Measurements from ENCODE around the gene SPP1.

SPP1 gene

DNA sequence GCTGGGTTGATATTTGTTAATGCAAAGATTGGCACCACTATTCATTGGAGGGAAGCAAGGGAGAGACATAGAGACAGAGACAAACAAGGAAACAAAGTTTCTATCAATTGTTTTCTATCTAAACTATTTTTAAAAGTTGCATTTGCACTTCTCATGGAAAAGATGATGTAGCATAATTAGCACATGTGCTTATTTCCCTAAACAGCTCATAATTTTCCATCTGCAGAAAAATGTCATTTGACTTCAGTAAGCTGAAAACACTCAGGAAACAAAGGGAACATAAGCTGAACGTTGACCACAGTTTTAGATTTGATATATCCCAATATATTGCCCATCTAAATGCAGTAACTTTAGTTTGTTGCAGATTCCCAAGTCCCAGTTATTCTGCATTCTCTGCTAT, 18.5 kb upstream of the SPP1 start:
- DNase-seq = no peak

DNA sequence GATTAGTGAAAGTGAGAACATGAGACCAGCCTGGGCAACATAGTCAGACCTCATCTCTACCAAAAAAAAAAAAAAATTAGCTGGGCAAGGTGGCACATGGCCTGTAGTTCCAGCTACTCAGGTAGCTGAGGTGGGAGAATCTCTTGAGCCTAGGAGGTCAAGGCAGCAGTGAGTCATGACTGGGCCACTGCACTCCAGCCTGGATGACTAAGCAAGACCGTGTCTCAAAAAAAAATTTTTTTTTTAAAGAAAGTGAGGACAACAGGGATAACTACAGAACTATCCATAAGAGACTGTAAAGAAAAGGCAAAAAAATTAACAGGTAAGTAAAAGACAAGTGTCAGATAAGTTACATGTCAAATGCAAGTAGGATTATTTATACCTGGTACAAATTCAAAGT, 13.5 kb upstream of the SPP1 start:
- no peak for DNase-seq

DNA sequence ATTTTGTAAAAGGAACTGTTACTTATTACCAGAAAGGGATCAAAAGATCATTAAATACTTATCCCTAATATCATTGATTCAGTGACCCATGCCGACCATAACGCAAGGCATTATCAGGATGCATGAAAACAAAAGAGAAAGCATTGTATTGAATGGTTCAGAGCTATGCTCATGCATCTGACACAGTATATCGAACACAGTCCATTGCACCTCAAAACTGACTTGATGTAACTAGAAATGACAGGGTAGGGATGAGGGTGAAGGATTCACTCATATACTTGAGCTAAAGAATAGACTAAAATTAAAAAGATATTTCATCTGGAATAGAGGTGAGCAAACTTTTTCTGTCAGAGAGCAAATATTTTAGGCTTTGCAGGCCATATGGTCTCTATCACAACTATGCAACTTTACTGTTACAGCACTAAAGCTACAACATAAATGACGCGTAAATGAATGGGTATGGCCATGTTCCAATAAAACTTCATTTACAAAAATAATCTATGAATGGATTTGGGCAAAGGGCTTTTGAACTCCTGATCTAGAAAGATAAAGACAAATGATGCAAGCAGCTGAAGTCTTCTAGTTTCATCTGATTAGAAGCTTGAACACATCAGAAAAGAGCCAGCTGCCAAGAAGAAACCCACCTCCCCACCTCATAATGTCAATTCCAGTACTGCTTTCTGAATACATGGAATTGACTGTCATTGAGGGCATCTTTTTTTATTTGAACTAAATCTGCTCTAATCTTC, 12.9 kb upstream of the SPP1 start:
- DNase-seq = no peak

DNA sequence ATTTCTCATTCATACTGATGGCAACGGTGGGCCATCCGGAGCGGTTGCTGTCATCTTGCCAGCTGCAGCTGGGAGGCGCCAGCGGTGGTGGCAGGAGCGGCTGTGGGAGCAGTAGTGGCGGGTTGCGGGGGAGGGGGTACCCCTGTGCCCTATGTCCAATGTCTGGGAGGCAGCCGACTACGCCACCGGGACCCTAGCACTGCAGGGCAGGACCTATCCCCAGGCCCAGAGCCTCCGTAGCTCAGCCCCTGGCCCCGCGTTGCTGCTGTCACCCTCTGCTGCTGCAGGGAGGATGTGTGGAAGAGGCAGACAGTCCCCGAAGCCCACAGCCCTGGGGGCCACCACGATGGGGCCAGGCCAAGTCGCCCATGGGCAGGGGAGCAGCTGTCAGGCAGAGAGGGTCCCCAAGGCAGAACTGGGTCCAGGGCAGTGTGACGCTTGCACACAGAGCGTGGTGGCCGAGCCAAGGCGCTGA, 10.0 kb upstream of the SPP1 start:
- no peak for DNase-seq

DNA sequence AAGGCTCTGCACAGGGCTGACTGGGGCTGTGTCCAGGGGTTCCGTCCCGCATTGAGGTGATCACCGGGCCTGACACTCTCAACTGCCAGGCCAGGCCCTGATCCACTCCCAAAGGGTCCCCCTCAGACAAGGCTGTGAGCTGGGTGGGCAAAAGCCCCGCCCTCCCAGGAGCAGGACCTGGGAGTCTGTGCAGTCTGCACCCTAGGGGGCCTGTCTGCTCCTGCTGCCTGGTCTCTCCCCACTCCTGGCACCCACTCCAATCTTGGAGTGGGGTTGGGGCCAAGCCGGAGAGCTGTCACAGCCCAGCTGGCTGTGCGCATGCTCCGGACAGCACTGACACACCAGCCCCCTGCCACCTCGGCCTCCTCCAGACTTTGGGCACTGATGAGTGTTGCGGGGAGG, 9.4 kb upstream of the SPP1 start:
- DNase-seq = no peak

DNA sequence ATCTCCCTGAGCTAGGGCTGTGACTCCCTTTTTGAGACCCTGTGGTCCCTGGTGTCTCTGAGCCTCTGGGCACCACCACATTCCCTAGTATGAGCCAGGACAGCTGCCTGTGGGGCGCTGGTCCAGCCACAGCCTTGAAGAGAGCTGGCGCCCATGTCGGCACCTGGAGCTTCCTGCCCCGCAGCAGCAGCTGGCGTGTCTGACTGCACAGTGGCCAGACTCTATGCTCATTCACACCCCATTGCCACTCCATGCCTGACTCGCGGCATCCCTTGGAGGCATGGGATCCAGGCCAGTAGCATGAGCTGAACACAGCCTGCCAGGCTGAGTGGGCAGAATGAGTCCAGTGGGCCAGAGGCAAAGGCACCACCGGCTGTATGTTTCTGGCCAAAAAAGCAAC, 8.3 kb upstream of the SPP1 start:
- DNase-seq = no peak

DNA sequence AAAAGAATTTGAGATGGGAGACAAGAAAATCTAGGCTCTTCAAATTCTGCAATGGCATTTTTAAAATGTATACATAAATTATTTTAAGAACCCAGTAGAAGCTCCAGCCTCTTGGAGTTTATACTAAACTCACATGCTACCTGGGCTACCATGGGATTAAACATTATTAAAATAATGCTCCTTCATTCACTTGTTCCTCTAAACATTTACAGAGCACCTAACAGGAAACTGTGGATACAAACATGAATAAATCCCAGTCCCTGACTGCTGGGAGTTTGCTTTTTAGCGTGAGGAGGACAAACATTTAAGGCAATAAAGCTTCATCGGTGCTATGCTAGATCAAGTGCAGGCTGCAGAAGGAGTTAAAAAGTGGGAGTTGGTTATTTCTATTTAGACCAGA, 5.4 kb upstream of the SPP1 start:
- no peak for DNase-seq

DNA sequence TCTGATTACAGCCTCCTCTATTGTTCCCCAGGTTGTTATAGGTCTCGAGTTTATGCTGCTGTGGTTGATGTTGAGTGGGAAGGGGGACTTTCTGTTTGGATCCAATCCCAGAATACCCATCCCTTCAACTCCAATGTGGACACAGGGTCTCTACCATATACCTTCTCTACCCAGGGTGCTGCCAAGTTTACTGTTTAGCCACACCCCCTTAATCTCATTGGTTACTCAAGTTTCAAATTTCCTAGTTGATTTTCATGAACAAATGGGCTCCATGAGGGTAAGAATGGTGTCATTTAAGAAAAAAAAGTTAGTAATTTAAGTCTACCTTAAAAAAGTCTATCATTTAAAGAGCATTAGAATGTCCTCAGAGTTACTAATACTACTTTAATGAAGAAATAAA, 3.6 kb upstream of the SPP1 start:
- no peak for DNase-seq

DNA sequence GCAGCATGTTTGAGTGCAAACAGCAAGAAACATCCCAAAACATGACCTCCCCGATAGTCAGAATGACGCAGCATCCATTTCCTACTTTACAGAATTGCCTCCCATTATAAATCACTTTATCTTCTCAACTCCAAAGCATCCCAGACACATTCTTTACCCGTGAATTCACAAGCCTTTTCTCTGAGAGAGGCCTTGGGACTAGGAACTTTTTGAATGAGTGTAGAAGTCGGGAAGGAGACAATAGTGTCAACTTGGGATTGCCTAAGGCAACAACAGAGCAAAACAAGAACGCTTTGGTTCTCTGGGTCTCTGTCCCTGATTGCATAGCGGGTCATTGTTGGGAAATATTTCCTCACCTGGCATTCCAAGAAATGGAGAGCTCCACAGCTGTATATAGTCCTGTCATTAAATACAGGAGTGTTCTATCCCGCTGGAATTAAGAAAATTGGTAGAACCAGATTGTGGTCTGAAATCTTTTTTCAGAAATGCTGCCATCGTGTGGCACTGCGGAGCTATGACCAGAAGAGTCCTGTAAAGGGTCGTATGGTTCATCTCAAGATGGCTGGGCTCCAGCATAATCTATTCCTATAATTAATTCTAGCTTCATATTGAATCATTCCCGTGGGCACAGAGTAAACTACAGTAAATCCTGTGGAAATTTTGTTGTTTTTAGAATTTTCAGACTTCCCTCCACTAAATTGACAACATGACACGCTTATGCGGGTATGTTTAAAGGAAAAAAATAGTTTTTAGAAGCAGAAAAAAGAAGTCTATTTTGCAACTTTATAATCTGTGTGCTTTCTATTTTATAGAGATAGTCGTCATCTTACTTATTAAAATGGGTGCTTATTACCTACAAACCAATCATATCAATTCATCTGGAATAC, 2.0 kb upstream of the SPP1 start:
- DNase-seq = peak in 2 of 6 experiments; percentile 7 to 33

DNA sequence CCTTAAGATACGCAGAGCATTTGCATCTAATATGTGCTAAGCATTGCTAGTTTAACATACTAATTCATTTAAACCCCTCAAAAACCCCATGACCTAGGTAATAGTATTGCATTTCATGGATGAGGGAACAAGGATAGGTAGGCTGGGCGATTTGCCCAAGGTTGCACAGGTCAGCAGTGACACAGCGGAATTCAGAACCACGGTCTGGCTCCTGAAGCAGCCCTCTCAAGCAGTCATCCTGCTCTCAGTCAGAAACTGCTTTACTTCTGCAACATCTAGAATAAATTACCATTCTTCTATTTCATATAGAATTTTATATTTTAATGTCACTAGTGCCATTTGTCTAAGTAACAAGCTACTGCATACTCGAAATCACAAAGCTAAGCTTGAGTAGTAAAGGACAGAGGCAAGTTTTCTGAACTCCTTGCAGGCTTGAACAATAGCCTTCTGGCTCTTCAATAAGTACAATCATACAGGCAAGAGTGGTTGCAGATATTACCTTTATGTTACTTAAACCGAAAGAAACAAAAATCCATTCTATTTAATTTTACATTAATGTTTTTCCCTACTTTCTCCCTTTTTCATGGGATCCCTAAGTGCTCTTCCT, 555 bp upstream of the SPP1 start:
- no peak for DNase-seq

DNA sequence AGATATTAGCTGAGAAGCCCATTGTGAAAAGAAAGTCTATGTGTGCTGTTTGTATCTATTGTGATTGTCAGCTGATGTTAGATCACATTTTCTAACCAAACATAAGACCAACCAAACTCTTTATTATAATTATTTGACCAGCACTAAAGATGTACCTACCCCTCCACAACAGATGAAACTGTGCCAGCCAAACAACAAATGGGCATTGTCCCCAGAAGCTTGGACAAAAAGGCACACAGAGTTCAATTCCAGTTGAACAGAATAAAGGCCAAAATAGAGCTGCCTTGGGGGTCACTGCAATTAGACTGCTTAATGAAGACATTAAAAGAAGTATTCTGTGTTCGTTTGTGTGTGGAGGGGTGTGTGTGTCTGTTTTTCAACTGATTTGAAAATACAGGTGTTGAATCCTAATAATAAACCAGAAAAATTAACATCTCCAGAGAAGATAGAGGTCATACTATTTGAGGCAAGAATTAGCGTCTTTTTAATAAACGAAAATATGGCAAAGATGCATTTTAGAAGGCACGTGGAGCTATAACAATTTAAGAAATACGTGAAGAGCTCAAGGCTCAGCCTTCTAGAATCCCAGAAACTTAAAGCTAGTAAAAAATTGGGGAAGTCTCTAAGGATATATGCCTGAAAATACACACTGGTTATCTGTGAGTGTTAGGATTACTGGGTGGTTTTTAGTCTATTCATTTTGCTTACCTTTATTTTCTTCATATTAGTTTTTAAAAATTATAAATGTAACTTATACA, 2.2 kb downstream of the SPP1 start:
- no peak for DNase-seq

DNA sequence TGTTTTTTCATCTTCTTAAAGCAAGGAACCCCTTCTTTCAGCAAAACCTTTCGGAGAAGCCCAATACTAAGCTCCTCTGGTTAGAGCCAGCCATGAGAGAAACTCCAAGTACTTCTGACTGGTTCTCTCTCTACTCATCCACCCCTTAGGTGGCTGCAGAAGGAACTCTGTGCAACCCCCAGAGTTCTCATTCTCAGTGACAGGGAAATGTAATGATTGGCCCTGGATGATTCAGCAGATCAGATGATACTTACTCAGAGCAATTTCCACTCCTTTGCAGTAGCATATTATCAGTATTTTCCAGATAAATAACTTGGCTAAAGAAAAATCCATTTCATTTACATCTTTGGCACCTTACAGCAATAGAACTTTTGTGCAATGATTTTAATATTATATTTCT, 3.2 kb downstream of the SPP1 start:
- DNase-seq = no peak

DNA sequence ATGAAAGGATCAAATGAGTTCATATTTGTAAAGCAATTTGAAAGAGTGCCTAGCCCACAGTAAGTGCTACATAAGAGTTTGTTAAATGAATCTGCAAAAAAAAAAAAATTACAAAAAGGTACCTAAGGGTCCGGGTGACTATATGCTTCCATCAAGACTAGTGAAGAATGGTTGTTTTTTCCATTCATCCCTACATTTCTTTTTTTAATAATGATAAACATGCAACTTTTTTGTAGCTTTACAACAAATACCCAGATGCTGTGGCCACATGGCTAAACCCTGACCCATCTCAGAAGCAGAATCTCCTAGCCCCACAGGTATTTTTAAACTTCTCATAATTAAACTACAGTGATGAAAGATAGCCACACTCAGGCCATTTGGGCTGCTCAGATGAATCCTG, 4.3 kb downstream of the SPP1 start:
- no peak for DNase-seq

DNA sequence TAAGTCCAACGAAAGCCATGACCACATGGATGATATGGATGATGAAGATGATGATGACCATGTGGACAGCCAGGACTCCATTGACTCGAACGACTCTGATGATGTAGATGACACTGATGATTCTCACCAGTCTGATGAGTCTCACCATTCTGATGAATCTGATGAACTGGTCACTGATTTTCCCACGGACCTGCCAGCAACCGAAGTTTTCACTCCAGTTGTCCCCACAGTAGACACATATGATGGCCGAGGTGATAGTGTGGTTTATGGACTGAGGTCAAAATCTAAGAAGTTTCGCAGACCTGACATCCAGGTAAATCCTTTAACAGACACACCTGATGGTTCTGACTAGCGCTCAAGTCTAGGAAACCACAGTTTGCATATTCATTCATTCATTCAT, 6.0 kb downstream of the SPP1 start:
- DNase-seq = no peak

DNA sequence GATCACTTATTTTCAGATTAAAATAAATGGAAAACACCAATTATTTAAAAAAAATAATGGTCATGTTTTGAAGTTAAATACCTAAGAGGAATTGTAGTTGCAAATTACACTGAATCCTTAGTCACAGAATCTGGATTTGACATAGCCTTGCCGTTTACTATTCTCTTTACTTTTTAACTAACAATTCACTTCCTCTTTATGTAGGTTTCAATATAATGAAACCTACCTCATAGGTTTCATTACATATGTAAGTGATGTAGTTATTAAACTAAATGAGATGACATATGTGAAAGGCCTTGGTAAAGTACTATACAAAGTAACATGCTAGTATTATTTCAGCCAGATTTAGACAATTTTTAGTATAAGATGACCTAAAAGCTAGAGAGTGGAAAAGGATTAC, 6.5 kb downstream of the SPP1 start:
- no peak for DNase-seq

DNA sequence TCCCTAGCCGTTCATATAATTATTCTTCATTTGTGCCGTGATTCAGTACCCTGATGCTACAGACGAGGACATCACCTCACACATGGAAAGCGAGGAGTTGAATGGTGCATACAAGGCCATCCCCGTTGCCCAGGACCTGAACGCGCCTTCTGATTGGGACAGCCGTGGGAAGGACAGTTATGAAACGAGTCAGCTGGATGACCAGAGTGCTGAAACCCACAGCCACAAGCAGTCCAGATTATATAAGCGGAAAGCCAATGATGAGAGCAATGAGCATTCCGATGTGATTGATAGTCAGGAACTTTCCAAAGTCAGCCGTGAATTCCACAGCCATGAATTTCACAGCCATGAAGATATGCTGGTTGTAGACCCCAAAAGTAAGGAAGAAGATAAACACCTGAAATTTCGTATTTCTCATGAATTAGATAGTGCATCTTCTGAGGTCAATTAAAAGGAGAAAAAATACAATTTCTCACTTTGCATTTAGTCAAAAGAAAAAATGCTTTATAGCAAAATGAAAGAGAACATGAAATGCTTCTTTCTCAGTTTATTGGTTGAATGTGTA, 7.0 kb downstream of the SPP1 start:
- DNase-seq = no peak

DNA sequence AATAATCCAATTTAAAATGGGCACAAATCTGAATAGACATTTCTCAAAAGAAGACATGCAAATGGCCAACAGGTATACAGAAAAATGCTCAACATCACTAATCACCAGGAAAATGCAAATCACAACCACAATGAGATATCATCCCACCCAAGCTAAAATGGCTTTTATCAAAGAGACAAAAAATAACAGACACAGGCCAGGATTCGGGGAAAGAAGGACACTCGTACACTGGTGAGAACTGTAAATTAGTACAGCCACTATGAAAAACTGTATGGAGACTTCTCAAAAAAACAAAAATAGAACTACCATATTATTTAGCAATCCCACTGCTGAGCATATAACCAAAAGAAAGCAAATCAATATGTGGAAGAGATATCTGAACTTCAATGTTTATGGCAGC, 8.5 kb downstream of the SPP1 start:
- DNase-seq = no peak

DNA sequence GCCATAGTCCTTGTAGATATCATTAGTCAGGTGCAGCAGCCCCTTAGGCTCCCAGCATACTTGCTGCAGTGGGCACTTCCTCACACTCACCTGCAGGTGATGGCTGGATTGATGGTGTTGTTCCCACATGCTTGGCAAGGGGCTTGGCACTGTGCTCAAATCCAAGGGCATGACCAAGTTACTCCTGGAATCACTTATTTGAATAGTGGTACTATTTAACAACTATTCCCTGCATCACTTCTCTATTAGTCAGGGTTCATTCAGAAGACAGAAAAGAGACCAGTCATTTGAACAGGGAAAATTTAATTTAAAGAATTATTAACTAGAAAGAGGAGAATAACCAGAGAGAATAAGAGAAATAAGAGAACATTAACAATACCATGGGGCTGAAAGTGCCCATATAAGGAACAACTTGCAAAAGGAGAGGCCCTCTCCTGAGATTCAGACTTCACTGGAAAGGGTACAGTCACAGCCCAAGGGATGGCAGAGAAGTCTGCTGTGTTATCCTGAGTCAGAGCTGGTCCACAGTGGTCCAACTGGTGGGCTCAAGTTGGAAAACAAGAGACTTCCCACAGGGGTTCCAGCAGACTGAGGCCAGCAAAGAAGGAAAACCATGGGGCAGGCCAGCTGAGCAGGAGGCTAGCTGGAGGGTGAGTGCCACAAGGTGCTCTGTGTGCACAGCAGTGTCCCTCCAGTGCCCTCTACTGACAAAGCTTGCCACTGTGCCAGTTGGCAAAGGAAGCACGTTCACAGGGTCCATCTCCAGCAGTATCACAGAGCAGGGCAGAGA, 9.8 kb downstream of the SPP1 start:
- DNase-seq = peak in 3 of 6 experiments; percentile 2 to 8 (median 3)

DNA sequence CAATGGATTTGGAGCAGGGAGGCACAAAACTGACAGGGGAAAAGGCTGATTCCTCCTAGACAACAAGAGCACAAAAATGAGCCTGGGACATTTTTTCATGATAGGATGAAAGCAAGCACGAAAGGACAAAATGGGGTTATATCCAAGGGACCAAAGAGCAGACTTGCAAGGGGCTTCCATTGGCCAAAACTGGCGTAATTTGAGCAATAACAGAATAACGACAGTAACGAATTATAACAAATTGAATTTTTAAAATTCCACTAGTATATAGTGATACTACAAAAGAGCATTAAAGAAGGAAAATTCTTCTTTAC, 10.3 kb downstream of the SPP1 start:
- DNase-seq = no peak

DNA sequence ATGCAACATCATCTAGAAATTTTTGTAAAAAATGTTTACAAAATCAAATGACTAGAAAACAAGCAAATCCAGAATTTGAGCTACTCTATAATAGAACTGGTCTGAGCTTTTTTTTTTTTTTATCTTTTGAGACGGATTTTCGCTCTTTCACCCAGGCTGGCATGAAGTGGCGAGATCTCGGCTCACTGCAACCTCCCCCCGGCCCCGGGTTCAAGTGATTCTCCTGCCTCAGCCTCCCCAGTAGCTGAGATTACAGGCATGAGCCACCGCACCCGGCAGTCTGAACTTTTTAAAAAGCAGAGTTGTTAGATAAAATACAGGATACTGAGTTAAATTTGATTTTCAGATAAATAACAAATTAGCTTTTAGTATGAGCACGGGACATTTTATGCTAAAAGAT, 11.0 kb downstream of the SPP1 start:
- DNase-seq = no peak

DNA sequence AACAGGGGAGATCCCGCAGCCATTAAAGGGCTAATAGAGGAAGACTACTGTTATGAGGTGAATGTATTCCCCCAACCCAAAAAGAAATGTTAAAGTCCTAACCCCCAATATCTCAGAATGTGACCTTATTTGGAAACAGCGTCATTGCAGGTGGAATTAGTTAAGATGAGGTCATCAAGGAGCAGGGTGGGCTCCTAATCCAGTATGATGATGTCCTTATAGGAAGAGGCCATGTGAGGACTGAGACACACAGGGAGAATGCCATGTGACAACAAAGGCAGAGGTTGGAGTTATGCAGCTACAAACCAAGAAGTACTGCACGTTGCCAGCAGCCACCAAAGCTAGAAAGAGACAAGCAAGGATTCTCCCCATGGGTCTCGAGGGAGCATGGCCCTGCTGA, 14.3 kb downstream of the SPP1 start:
- no peak for DNase-seq

DNA sequence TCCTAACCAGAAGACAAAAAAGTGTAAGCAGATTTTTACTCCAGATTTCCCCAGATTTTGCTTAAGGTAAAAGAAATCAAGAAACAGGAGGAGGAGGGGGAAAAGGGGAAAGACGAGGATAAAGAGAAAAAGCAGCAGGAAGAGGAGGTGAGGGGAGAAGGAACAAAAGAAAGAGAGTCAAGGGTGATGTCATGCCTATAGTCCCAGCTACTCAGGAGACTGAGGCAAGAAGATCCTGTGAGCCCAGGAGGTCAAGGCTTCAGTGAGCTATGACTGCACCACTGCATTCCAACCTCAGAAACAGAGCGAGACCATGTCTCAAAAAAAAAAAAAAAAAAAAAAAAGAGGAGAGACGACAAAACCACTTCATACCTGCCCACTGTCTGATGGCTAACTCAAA, 19.9 kb downstream of the SPP1 start:
- DNase-seq = no peak

Data from stimulated activated naive CD4-positive, alpha-beta T cell (primary cell).